ENCODE measurements around the gene TDRKH. TPM values are rescaled to one million over a fixed set of nuclear protein-coding genes. Genes with fewer than 3 reads are reported as not detected.

TDRKH gene
- total RNA-seq, 1 donor from 2014 or later, result 6.8 TPM

DNA sequence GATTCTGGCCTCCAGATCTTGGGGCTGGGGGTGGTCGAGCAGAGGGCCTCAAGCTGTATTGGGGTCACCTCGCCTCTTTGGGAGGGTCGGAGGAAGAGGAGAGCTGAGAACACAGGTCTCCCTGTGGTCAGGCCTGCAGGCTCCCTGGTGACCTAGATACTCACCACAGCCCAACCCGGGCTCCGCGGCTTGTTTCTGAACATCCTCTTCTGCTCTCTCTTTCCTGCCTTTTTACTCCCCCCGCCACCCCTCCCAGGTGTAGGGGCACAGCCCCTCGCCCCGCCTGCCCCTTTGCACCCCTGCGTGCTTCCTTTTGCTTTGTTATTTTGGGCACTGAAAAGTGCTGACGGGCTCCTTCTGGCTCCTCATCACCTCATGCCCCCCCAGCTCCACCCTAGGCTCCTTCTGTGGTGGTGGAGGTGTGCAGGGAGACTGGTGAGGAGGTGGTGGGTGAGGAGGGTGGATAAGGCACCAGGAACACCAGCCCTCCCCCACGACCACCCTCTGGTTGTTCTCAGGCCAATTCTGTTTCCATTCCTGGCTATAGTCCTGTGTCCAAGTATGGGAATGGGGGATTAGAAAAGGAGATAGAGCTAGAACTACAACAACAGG lies 25.5 kb upstream of the TDRKH start:
- peaks cover 3% of the 10 kb centered on the region for H3K27me3 ChIP-seq (ENCODE audit: control insufficient read depth, insufficient read depth, low read length)
- DNase-seq (ENCODE audit: low read depth) (no peak), FAIRE-seq (no peak)
- TF ChIP-seq, protein P1, sequence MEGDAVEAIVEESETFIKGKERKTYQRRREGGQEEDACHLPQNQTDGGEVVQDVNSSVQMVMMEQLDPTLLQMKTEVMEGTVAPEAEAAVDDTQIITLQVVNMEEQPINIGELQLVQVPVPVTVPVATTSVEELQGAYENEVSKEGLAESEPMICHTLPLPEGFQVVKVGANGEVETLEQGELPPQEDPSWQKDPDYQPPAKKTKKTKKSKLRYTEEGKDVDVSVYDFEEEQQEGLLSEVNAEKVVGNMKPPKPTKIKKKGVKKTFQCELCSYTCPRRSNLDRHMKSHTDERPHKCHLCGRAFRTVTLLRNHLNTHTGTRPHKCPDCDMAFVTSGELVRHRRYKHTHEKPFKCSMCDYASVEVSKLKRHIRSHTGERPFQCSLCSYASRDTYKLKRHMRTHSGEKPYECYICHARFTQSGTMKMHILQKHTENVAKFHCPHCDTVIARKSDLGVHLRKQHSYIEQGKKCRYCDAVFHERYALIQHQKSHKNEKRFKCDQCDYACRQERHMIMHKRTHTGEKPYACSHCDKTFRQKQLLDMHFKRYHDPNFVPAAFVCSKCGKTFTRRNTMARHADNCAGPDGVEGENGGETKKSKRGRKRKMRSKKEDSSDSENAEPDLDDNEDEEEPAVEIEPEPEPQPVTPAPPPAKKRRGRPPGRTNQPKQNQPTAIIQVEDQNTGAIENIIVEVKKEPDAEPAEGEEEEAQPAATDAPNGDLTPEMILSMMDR (IDR thresholded peaks at IDR 0.05; ENCODE audit: insufficient read depth, low read length, severe bottlenecking), result no peak
- H3K36me3 ChIP-seq (ENCODE audit: control insufficient read depth, insufficient read depth, low read length), result no peaks in the 10 kb centered on the region
- no peak overlapping the region for H3K4me3 ChIP-seq (ENCODE audit: low read depth, low read length)

DNA sequence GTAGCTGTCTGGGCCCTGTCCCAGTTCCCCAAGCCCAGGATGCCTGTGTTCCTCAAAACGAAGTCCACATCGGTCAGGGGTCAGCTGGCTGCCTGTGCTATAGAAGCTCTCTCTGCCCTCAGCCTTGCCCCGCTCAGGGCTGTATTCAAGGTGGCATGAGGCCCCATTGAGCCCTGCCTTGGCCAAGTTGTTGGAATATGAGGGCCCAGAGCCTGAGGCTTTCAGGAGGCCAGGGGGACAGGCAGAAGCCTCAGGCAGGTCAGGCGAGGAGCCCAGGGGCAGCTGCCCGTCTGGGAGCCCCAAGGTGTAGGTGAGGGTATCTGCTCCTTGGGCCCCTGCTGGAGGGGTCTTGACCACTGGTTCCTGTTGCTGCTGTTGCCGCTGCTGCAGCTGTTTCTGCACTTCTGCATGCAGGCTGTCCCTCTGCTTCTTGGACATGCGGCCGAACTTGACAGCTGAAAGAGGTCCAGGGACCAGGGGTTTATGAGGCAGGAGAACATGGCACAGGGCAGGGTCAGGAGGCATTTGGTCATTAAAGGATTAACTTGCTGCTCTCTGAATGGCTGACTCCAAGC lies 24.8 kb upstream of the TDRKH start:
- peaks cover 3% of the 10 kb centered on the region for H3K27me3 ChIP-seq (ENCODE audit: control insufficient read depth, insufficient read depth, low read length)
- TF ChIP-seq, protein P1 (IDR thresholded peaks at IDR 0.05; ENCODE audit: insufficient read depth, low read length, severe bottlenecking), result no peak
- H3K36me3 ChIP-seq (ENCODE audit: control insufficient read depth, insufficient read depth, low read length), result no peaks in the 10 kb centered on the region
- DNase-seq (ENCODE audit: low read depth), result no peak
- FAIRE-seq, result no peak
- H3K4me3 ChIP-seq (ENCODE audit: low read depth, low read length), result no peak overlapping the region

DNA sequence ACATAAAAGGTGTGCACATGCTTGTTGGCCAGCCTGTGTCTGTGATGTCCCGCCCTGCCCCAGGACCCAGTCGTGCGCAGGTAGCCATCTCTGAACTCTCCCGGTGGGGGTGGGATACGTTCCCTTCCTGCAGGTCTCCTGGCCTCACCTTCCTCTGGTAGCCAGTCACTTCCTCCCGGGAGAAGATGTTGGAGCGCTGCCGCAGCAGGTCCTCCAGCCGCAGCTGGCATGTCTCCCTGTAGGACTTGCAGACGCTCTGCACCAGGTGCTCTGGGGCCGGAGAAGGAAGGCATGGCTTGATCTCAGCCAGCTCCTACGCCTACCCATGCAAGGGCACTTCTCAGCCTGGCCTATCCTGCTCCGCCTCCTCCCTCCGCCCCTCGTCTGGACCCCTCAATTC lies 24.1 kb upstream of the TDRKH start:
- Histone ChIP-seq H3K36me3 (ENCODE audit: control insufficient read depth, insufficient read depth, low read length) (no peaks in the 10 kb centered on the region), H3K27me3 (ENCODE audit: control insufficient read depth, insufficient read depth, low read length) (peaks cover 3% of the 10 kb centered on the region), H3K4me3 (ENCODE audit: low read depth, low read length) (no peak overlapping the region)
- FAIRE-seq (no peak), DNase-seq (ENCODE audit: low read depth) (no peak)
- TF ChIP-seq, protein P1 (IDR thresholded peaks at IDR 0.05; ENCODE audit: insufficient read depth, low read length, severe bottlenecking), result no peak

DNA sequence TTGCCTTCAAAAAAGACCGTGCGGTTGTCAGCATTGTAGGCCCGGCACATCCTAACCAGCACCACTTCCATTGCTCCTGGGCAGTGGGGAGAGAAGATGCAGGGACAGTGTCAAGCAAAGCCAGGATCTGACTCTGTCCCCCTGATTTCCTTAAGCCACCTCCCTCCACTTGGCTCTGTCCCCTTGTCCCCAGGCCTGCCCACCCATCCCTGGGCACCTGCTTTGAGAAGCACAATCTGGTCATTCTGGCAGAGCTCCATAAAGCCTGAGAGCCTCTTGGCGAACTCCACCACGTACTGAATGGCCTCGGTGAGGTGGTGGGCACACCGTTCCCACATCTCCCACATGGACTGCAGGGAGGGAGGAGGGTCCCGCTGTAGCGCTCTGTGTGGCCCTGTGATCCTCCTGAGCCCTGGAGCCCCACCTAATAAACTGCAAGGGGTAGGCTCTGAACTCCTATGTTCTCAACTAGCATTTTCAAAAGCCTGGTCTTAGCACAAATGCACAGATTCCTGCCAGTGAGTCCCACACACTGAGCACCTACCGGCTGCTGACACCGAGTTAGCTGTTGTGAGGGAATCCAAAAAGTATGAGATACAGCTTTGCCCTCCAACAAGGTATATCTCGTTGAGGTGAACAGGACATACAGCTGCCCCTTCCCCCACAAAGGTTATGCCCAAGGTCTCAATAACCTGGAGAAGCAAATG lies 23.1 kb upstream of the TDRKH start:
- FAIRE-seq (peak; percentile 36), DNase-seq (ENCODE audit: low read depth) (no peak)
- H3K36me3 ChIP-seq (ENCODE audit: control insufficient read depth, insufficient read depth, low read length), result no peaks in the 10 kb centered on the region
- peaks cover 3% of the 10 kb centered on the region for H3K27me3 ChIP-seq (ENCODE audit: control insufficient read depth, insufficient read depth, low read length)
- no peak overlapping the region for H3K4me3 ChIP-seq (ENCODE audit: low read depth, low read length)
- TF ChIP-seq, protein P1 (IDR thresholded peaks at IDR 0.05; ENCODE audit: insufficient read depth, low read length, severe bottlenecking), result no peak

DNA sequence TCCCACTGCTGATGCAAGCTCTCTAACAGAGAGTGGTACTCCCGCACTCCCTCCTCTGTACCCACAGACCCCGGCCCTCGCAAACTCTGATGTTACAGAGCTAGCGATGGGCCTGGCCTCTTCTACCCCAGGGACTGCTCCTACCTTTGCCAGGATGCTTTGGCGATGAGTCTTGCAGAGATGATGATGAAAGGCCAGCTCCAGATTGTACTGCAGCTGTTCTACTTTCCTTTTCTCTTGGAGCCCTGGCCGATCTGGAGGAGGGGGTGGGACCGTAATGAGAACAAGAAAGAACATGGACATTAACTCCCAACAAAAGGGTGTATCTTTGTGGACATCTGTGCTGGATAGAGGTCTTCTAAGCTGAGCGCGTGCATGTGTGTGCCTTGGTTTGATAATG lies 20.9 kb upstream of the TDRKH start:
- DNase-seq (ENCODE audit: low read depth) (no peak), FAIRE-seq (no peak)
- no peaks in the 10 kb centered on the region for H3K36me3 ChIP-seq (ENCODE audit: control insufficient read depth, insufficient read depth, low read length)
- TF ChIP-seq, protein P1 (IDR thresholded peaks at IDR 0.05; ENCODE audit: insufficient read depth, low read length, severe bottlenecking), result no peak
- H3K27me3 ChIP-seq (ENCODE audit: control insufficient read depth, insufficient read depth, low read length), result peaks cover 12% of the 10 kb centered on the region
- no peak overlapping the region for H3K4me3 ChIP-seq (ENCODE audit: low read depth, low read length)
